SK-N-SH (cell line): ENCODE results near the gene EEF1AKMT3. TPM values are rescaled to one million over a fixed set of nuclear protein-coding genes. Genes with fewer than 3 reads are reported as not detected.
A peak's percentile ranks its signal among the peaks of the same experiment; 100 is the strongest.

Experiments used
- CTCF ChIA-PET: fragments of 300-600, 350-600 bp; formaldehyde crosslinking; extraction: SDS; loops from one replicate; lab custom pipeline; 2021; lab: Yijun Ruan, JAX
- POLR2A ChIA-PET: fragments of 350-600 bp; sonication (Branson Sonifier 250); formaldehyde crosslinking; extraction: SDS; loops from one replicate; lab custom pipeline; 2020; ENCODE audit warnings: antibody characterized with exemption, inconsistent platforms; lab: Yijun Ruan, JAX
- DNase-seq: peaks from one replicate; pipeline ENCODE4 v3.0.0; 2012
- H2AFZ ChIP-seq: fragments of 200-600 bp; sonication (generic); 2 replicates; pipeline ENCODE4 v1.8.1; 2016; ENCODE audit warnings: antibody characterized with exemption, mild to moderate bottlenecking, low read depth
- H3F3A ChIP-seq: fragments of 200-600 bp; sonication (generic); replicated peaks from 2 replicates; pipeline ENCODE3; 2016; ENCODE audit warnings: antibody characterized with exemption, mild to moderate bottlenecking; ENCODE audit not compliant: insufficient read depth
- H3K27ac ChIP-seq, 2 experiments: fragments of 200-500 bp in 1 of 2; fragments of 200-600 bp in 1 of 2; sonication (Bioruptor generic) in 1 of 2; sonication (generic), shearing (Covaris generic) in 1 of 2; 2 replicates each; pipeline versions ENCODE4 v1.5.1 to v1.6.1; 2014 to 2016; ENCODE audit warnings: low read depth in 2 of 2, inconsistent platforms in 1 of 2, low read length in 1 of 2, mild to moderate bottlenecking in 1 of 2, mixed read lengths in 1 of 2
- H3K27me3 ChIP-seq: fragments of 200-600 bp; sonication (generic), shearing (Covaris generic); 2 replicates; pipeline ENCODE4 v1.6.1; 2016; ENCODE audit warnings: mixed run types; ENCODE audit not compliant: insufficient read depth
- H3K36me3 ChIP-seq, 2 experiments: fragments of 200-500 bp in 1 of 2; fragments of 200-600 bp in 1 of 2; sonication (Bioruptor generic) in 1 of 2; sonication (generic) in 1 of 2; replicated peaks in 1 of 2; 2 replicates each; pipeline versions ENCODE3 to v1.5.1; 2014 to 2016; ENCODE audit warnings: low read length in 1 of 2, mild to moderate bottlenecking in 1 of 2; ENCODE audit not compliant: insufficient read depth in 2 of 2, control insufficient read depth in 1 of 2
- H3K4me1 ChIP-seq, 2 experiments: fragments of 200-500 bp in 1 of 2; fragments of 200-600 bp in 1 of 2; sonication (Bioruptor generic) in 1 of 2; sonication (generic), shearing (Covaris generic) in 1 of 2; 2 replicates each; pipeline versions ENCODE4 v1.5.1 to v1.6.1; 2014 to 2016; ENCODE audit warnings: low read depth in 1 of 2, low read length in 1 of 2, mixed run types in 1 of 2; ENCODE audit not compliant: insufficient read depth in 2 of 2, control insufficient read depth in 1 of 2
- H3K4me2 ChIP-seq: fragments of 200-600 bp; sonication (generic), shearing (Covaris generic); 2 replicates; pipeline ENCODE4 v1.6.1; 2017; ENCODE audit warnings: mixed run types
- H3K4me3 ChIP-seq, 2 experiments: fragments of 200-500 bp in 1 of 2; fragments of 200-600 bp in 1 of 2; sonication (Bioruptor generic) in 1 of 2; sonication (generic), shearing (Covaris generic) in 1 of 2; 2 replicates each; pipeline versions ENCODE4 v1.5.1 to v1.8.1; 2014 to 2016; ENCODE audit warnings: low read depth in 2 of 2, inconsistent platforms in 1 of 2, low read length in 1 of 2, mild to moderate bottlenecking in 1 of 2, mixed read lengths in 1 of 2, moderate library complexity in 1 of 2
- H3K79me2 ChIP-seq: fragments of 200-600 bp; sonication (generic); 2 replicates; pipeline ENCODE4 v1.8.1; 2017; ENCODE audit warnings: mild to moderate bottlenecking; ENCODE audit not compliant: insufficient read depth
- H3K9ac ChIP-seq: fragments of 200-600 bp; sonication (generic); 2 replicates; pipeline ENCODE4 v1.6.1; 2017; ENCODE audit warnings: mixed run types
- H3K9me2 ChIP-seq: fragments of 200-600 bp; sonication (generic); 2 replicates; pipeline ENCODE4 v1.6.1; 2017; ENCODE audit warnings: mixed run types
- H3K9me3 ChIP-seq: fragments of 200-600 bp; sonication (generic); 2 replicates; pipeline ENCODE4 v1.6.1; 2017; ENCODE audit warnings: mixed run types, mild to moderate bottlenecking, moderate library complexity
- H4K20me1 ChIP-seq: fragments of 200-600 bp; sonication (generic); 2 replicates; pipeline ENCODE4 v1.6.1; 2017; ENCODE audit warnings: mild to moderate bottlenecking, mixed run types; ENCODE audit not compliant: insufficient read depth
- CHD2 ChIP-seq: fragments of 150-350 bp; IDR thresholded peaks from 2 replicates; pipeline ENCODE4 v1.6.1; 2018; ENCODE audit warnings: low read length; ENCODE audit not compliant: partially characterized antibody
- CTCF ChIP-seq: fragments of 200-600 bp; sonication (generic); IDR thresholded peaks from 2 replicates; pipeline ENCODE4 v1.6.1; 2017; ENCODE audit warnings: antibody characterized with exemption, mild to moderate bottlenecking, moderate library complexity
- EP300 ChIP-seq, 2 experiments: IDR thresholded peaks; 2 replicates each; pipeline versions ENCODE4 v1.4.0 to v1.6.1; 2012; ENCODE audit warnings: borderline replicate concordance in 1 of 2, low read depth in 1 of 2, low read length in 1 of 2
- FOXJ3 ChIP-seq: sonication (generic); formaldehyde crosslinking; IDR thresholded peaks from 2 replicates; pipeline ENCODE4 v1.5.1; 2020; ENCODE audit warnings: mild to moderate bottlenecking, missing genetic modification reagents
- FOXM1 ChIP-seq: IDR thresholded peaks from 2 replicates; pipeline ENCODE4 v1.4.0; 2012; ENCODE audit warnings: low read depth, mild to moderate bottlenecking
- GABPA ChIP-seq: IDR thresholded peaks from 2 replicates; pipeline ENCODE4 v1.4.0; 2012; ENCODE audit warnings: low read depth, mild to moderate bottlenecking
- IRF3 ChIP-seq: fragments of 150-350 bp; IDR thresholded peaks from 2 replicates; pipeline ENCODE4 v1.6.1; 2016; ENCODE audit warnings: mild to moderate bottlenecking, low read depth, low read length
- MEF2A ChIP-seq: IDR thresholded peaks from 2 replicates; pipeline ENCODE4 v1.4.0; 2012; ENCODE audit warnings: low read depth, borderline replicate concordance
- MXI1 ChIP-seq: IDR thresholded peaks from 2 replicates; pipeline ENCODE4 v1.6.1; 2012; ENCODE audit warnings: mild to moderate bottlenecking, low read depth, low read length, improper control_type of control experiment
- NFIC ChIP-seq: IDR thresholded peaks from 2 replicates; pipeline ENCODE4 v1.4.0; 2012; ENCODE audit warnings: borderline replicate concordance
- PBX3 ChIP-seq: IDR thresholded peaks from 2 replicates; pipeline ENCODE4; 2012
- RAD21 ChIP-seq: IDR thresholded peaks from 2 replicates; pipeline ENCODE4 v1.6.1; 2012; ENCODE audit warnings: mild to moderate bottlenecking, low read length
- REST ChIP-seq: IDR thresholded peaks from 2 replicates; pipeline ENCODE4 v1.6.1; 2012; ENCODE audit warnings: mild to moderate bottlenecking, low read depth, low read length, moderate library complexity
- RFX5 ChIP-seq: IDR thresholded peaks from 2 replicates; pipeline ENCODE4 v1.6.1; 2012; ENCODE audit warnings: mild to moderate bottlenecking, improper control_type of control experiment, low read length
- SIN3A ChIP-seq: IDR thresholded peaks from 2 replicates; pipeline ENCODE4 v1.6.1; 2012; ENCODE audit warnings: low read depth, mild to moderate bottlenecking, low read length, moderate library complexity, borderline replicate concordance
- SMC3 ChIP-seq: IDR thresholded peaks from 2 replicates; pipeline ENCODE4 v1.6.1; 2012; ENCODE audit warnings: low read depth, low read length, improper control_type of control experiment
- TAF1 ChIP-seq: IDR thresholded peaks from 2 replicates; pipeline ENCODE4 v1.6.1; 2012; ENCODE audit warnings: low read depth, mild to moderate bottlenecking, low read length, moderate library complexity, borderline replicate concordance
- TEAD4 ChIP-seq: IDR thresholded peaks from 2 replicates; pipeline ENCODE4 v1.4.0; 2012; ENCODE audit warnings: mild to moderate bottlenecking, borderline replicate concordance; ENCODE audit not compliant: insufficient read depth
- USF1 ChIP-seq: IDR thresholded peaks from 2 replicates; pipeline ENCODE4 v1.4.0; 2012; ENCODE audit warnings: low read depth, borderline replicate concordance
- USF2 ChIP-seq: fragments of 150-350 bp; IDR thresholded peaks from 2 replicates; pipeline ENCODE4 v1.6.1; 2017; ENCODE audit warnings: antibody characterized with exemption, low read length, low read depth, borderline replicate concordance
- WGBS: methylation state at CpG from one replicate; pipeline ENCODE4 v1.1.6; 2017; ENCODE audit warnings: low lambda C conversion rate; 5-methylcytosine and 5-hydroxymethylcytosine counted together
- polyA plus RNA-seq, 3 experiments: library from polyadenylated mRNA; depleted of rRNA; stranded (reverse); fragments of >200 nt; gene quantifications; 2 replicates each; pipeline ENCODE4 v1.2.3, GENCODE V29; 2012

EEF1AKMT3 gene
- polyA plus RNA-seq, 1 of the 3 experiments (the other 2 are of a cell fraction): 10.3 TPM

- Histone ChIP-seq H4K20me1 (no peaks in the 10 kb centered on the region), H3F3A (peaks cover 10% of the 10 kb centered on the region), H2AFZ (no peak overlapping the region), H3K79me2 (no peaks in the 10 kb centered on the region), H3K9me3 (no peaks in the 10 kb centered on the region), H3K4me3 (no peak overlapping the region), H3K4me2 (no peak overlapping the region), H3K9me2 (no peaks in the 10 kb centered on the region), H3K27ac (no peak overlapping the region), H3K36me3 (peaks cover 5 to 16% of the 10 kb centered on the region in 2 experiments), H3K4me1 (peaks cover 0 to 20% of the 10 kb centered on the region in 2 experiments; a peak in 2 of 4 replicates), H3K27me3 (no peaks in the 10 kb centered on the region), H3K9ac (no peak overlapping the region)
- peak; percentile 27 for DNase-seq
- 82% methylated on average over 17 of the region's 17 CpGs for WGBS
- ChIA-PET POLR2A (no interaction called here), CTCF (interaction anchor here (1.1 to 10.2 kb wide), 5 partner anchors 12 to 100 kb away, joined by 3 to 96 read pairs (median 5); no protein-coding TSS in a partner anchor)
- TF ChIP-seq MEF2A (no peak), FOXM1 (no peak), USF2 (no peak), IRF3 (no peak), FOXJ3 (no peak), EP300 (IDR thresholded peaks at IDR 0.05; ENCODE audit: borderline replicate concordance in 1 of 2, low read depth in 1 of 2, low read length in 1 of 2) (no peak), PBX3 (no peak), REST (no peak), RAD21 (no peak), SMC3 (no peak), TEAD4 (no peak), GABPA (no peak), USF1 (no peak), RFX5 (no peak), NFIC (no peak), TAF1 (no peak), MXI1 (no peak), CTCF (no peak), SIN3A (no peak), CHD2 (no peak)
Observed at GRCh38 chr12:57813971-57814772, 41.8 kb downstream of the EEF1AKMT3 start.
